Sigmoid colon (tissue), 3 donors: ENCODE results near the gene TOX2.

Source experiments
- CTCF ChIP-seq, 4 experiments: fragments of 450-650 bp in 3 of 4; fragments of 200-600 bp in 1 of 4; IDR thresholded peaks; one replicate each; pipeline ENCODE4 v1.5.1; 2016 to 2019; ENCODE audit warnings: antibody characterized with exemption in 4 of 4, mild to moderate bottlenecking in 3 of 4, moderate library complexity in 2 of 4
- POLR2A ChIP-seq, 2 donors: fragments of 450-650 bp; IDR thresholded peaks; one replicate each; pipeline ENCODE4 v1.6.1; 2016; ENCODE audit warnings: antibody characterized with exemption in 2 of 2, mild to moderate bottlenecking in 2 of 2, moderate library complexity in 2 of 2

DNA sequence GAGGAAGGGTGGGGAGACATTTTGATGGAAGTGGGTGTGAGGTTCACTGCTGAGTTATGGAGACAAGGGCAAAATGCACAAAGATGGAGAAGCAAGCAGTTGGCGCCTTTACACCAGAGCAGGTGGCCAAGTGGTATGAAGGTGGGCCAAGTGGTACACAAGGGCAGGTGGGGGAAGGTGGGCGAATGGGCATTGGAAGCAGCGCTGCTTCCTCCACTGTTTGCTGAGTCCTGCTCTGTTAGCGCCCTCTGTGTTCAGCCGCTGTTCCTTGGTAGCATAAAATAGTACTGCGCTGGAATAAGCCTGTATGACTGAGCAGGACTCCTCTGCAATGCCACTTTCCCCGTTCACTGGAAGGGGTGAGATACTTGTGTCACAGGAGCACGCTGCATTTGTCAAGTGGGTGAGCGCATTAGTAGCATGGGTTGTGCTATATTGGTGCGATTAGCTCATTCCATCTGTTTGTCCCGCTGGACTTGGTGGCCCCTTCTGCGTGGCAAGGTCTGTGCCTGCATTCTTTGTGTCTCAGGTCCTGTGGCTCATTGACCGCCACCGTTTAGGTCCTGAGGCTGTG is 116.4 kb downstream of the TOX2 start:
- TF ChIP-seq POLR2A (IDR thresholded peaks at IDR 0.05) (no peak), CTCF (IDR thresholded peaks at IDR 0.05) (no peak)
